ENCODE results near the gene TENM4. TPM values are rescaled to one million over a fixed set of nuclear protein-coding genes. Genes with fewer than 3 reads are reported as not detected.

TENM4 gene
- total RNA-seq, 4 donors from 2014 or later, result 4.0 to 14.6 (median 4.5) TPM

DNA sequence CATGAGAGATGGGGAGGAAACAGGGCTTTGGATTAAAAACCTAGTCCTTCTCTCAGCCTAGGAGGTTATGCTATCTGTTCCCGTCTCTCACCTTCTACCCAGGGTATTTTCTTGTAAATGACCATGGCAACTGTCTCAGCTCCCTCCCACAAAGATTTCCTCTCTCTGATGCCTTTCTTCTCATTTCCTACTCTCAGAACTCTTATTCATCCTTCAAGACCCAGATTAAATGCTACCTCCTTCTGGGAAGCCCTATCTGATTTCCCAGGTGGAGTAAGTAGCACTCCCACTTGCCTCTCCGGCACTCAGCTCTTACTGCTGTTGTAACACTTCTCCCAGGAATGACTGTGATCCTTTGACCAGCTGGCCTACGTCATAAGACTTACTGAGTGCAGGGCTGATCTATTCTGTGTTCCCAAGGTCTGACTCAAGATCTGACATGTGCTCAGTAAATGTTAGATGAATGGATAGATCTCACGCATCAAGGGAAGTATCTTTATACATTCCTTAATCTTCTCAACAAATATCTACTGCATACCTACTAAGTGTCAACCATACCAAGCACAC is 175.0 kb downstream of the TENM4 start:
- TF ChIP-seq, protein P1, sequence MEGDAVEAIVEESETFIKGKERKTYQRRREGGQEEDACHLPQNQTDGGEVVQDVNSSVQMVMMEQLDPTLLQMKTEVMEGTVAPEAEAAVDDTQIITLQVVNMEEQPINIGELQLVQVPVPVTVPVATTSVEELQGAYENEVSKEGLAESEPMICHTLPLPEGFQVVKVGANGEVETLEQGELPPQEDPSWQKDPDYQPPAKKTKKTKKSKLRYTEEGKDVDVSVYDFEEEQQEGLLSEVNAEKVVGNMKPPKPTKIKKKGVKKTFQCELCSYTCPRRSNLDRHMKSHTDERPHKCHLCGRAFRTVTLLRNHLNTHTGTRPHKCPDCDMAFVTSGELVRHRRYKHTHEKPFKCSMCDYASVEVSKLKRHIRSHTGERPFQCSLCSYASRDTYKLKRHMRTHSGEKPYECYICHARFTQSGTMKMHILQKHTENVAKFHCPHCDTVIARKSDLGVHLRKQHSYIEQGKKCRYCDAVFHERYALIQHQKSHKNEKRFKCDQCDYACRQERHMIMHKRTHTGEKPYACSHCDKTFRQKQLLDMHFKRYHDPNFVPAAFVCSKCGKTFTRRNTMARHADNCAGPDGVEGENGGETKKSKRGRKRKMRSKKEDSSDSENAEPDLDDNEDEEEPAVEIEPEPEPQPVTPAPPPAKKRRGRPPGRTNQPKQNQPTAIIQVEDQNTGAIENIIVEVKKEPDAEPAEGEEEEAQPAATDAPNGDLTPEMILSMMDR (IDR thresholded peaks at IDR 0.05; ENCODE audit: low read depth), result no peak

DNA sequence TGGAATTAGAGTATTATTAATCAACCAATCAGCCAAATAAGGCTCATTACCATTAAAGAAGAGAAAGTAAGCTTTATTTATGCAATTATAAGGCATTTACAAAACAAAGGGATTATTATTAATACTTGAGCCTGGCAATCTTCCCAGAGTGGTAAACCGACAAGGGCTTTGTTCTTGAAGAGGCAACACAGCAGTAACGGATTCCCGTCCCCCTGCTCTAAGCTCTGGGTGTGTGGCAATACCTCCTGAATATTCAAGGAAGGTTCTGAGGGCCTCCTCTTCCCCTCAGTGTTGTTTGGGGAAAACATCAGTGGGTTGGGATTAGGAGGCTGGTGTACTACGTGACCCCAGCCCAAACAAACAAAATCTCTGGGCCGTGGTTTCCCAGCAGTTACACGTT is 176.5 kb downstream of the TENM4 start:
- TF ChIP-seq, protein P1 (IDR thresholded peaks at IDR 0.05; ENCODE audit: low read depth), result no peak

DNA sequence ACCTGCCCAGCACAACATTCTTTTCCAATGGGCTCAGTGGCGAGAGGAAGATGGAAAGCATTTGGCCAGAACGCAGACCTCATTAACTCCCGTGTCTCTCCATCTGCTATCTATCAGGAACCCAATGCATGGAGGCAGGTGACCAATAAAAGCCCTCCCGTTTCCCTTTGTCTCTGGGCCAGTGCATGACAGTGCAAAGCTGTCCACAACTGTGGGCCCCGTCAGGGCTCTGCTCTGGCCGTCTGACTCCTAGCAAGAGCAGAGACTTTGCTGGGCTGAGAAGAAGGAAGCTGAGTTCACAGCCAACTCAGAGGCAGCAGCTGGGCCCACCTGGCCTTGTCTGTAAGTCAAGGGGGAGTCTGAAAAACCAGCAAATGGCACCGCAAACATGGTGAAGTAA is 177.8 kb downstream of the TENM4 start:
- TF ChIP-seq, protein P1 (IDR thresholded peaks at IDR 0.05; ENCODE audit: low read depth), result no peak

DNA sequence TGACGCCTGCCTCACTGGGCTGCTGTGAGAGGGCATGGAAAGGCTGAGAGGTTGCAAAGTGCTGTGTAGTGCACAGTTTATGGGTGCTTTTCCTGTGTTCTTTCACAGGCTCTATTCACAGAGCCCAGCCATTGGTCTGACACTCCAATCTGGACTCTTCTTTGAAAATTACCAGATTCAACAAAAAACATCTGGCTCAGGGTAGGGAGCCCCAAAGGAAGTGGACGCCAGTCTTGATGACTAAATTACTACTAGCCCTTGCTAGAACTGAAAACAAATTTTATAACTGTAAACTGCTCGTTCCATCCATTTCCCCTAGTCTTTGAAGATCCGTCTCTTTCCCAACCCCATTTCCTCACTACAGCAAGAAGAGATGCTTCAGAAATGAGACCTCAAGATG is 178.6 kb downstream of the TENM4 start:
- TF ChIP-seq, protein P1 (IDR thresholded peaks at IDR 0.05; ENCODE audit: low read depth), result no peak

DNA sequence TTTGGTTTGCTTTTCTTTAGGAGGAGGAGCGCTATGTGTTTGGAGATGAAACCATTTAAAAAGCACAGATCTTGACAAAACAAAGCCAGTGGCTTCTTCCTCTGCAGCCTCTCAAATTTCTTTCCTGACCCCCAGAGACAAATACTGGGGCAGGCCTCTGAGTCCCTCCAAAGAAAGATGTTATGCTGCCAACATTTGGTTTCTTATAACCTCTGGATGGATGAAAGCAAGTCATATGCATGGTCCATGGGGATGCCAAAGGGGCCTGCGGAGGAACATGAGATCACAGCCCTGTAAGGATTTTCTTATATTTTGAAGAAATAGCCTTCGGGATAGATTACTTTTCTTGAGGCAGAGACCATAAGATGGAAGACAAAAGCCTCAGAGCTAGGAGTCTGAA is 179.1 kb downstream of the TENM4 start:
- TF ChIP-seq, protein P1 (IDR thresholded peaks at IDR 0.05; ENCODE audit: low read depth), result no peak

DNA sequence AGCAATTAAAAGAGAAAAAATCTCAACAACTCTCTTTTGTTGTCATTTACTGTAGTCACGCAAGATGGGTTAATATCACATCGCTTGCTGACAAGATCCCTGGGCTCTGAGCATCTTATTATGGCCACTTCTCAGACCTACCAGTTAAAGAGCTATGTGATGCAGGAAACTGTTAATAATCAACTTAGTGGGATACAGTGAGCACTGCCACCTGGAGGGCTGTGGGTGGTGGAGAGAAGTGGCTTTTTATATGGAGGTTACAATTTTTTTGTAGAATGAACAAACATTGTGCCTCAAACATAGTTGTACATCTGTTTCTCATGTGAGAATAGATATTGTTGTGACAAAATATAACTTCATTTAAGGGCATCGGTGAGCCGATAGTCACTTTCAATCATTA is 181.0 kb downstream of the TENM4 start:
- TF ChIP-seq, protein P1 (IDR thresholded peaks at IDR 0.05; ENCODE audit: low read depth), result no peak

DNA sequence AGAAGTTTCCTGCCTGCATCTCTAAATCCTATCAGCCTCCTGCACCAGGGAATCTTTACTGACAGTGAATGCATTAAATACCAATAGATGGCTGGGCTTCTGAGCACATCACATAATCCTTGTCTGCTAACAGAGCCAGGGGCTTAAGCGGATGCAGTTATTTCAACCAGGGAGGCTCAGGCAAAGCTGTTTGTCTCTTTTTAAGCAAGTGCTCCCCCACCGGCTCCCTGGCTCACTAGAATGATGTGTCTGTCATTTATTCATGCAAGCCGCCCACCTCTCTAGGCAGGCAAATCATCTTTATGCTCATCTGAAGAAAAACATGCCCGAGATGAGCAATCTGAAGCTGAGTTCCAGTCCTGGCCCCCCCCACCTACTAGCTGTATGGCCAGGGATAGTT is 182.3 kb downstream of the TENM4 start:
- TF ChIP-seq, protein P1 (IDR thresholded peaks at IDR 0.05; ENCODE audit: low read depth), result no peak

All from subcutaneous adipose tissue (tissue), 4 donors.